Mesodermal cell (in vitro differentiated cells): ENCODE results near the gene CCDC134. TPM values are rescaled to one million over a fixed set of nuclear protein-coding genes. Genes with fewer than 3 reads are reported as not detected.

Source experiments
- H3K27ac ChIP-seq: 2 replicates; pipeline ENCODE4 v1.7.0; 2013; ENCODE audit warnings: mild to moderate bottlenecking, low read depth, low read length, moderate library complexity; ENCODE audit not compliant: severe bottlenecking
- H3K36me3 ChIP-seq: 2 replicates; pipeline ENCODE4 v1.7.1; 2013; ENCODE audit warnings: mild to moderate bottlenecking, low read length, moderate library complexity; ENCODE audit not compliant: control insufficient read depth, insufficient read depth
- H3K4me1 ChIP-seq: one replicate; pipeline ENCODE4 v1.7.1; 2013; ENCODE audit warnings: mild to moderate bottlenecking, low read length; ENCODE audit not compliant: insufficient read depth, control insufficient read depth, poor library complexity, severe bottlenecking
- H3K4me3 ChIP-seq: 2 replicates; pipeline ENCODE4 v1.7.0; 2013; ENCODE audit warnings: low read length, control low read depth, mild to moderate bottlenecking; ENCODE audit not compliant: insufficient read depth, poor library complexity, severe bottlenecking; ENCODE audit errors: extremely low read depth
- H3K9me3 ChIP-seq: 2 replicates; pipeline ENCODE4 v1.7.1; 2013; ENCODE audit warnings: mild to moderate bottlenecking, low read length, moderate library complexity; ENCODE audit not compliant: control insufficient read depth
- WGBS, 2 experiments: methylation state at CpG; one replicate each; pipeline ENCODE4 v1.1.5; 2013; ENCODE audit warnings: missing lambda C conversion rate in 2 of 2; ENCODE audit not compliant: insufficient coverage in 2 of 2; 5-methylcytosine and 5-hydroxymethylcytosine counted together
- polyA plus RNA-seq, 2 experiments: library from polyadenylated mRNA; stranded (reverse); fragments of 50-300 nt; gene quantifications; one replicate each; pipeline ENCODE4 v1.2.3, GENCODE V29; 2013

Gene CCDC134
- 6.0 TPM for polyA plus RNA-seq (2013, experiment 1 of 2)
- 4.7 TPM for polyA plus RNA-seq (2013, experiment 2 of 2)

DNA sequence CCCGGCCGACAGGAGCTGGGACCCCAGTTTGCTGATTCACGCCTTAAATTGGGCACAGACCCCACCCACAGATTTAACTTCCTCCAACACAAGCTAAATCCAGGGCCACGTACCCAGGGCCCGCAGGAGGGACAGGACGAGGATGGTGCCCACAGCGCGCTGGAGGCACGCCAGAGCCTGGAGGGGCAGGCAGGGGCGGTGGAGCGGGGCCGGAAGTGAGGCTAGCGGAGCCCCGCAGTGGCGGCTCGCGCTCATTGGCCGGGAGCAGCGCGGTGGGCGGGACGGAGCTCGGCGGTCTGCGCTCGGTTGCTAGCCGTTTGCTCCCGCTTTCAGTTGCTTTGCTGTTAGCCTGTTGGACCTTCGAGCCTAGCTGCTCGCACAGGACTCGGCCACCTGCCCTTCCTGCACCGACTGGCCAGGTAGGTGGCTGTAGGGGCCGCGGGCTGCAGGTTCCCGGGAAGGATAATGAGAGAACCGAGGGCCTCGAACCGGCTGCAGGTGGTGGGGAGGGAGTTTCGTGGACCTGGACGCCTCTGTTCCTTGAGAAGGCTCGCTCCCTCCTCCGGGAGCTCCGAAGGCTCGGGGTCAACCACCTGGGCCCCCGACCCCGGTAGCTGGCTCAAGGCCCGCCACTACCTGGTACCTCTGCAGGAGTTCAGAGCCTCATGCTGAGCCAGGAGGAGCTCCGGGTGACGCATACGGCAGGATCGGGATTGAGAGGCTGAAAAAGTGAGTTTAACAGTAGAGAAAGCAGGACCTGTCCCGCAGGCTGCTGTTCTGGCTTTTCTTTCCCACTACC, at the start of gene CCDC134:
Gene CCDC134 (plus strand): TSS at position 332 of the 799 bp plus-strand sequence. CDS start 8,212 bp downstream, outside the sequence.
- WGBS, 2 experiments = 1 to 2% methylated on average over 40 to 49 of the region's 52 CpGs
- H3K9me3 ChIP-seq = no peaks in the 10 kb centered on the region
- H3K4me3 ChIP-seq = peak within 1 kb of the TSS; percentile 75
- H3K36me3 ChIP-seq = peaks cover 5% of the 10 kb centered on the region
- H3K4me1 ChIP-seq = no peaks in the 10 kb centered on the region
- peak within 1 kb of the TSS; percentile 55 for H3K27ac ChIP-seq

GRCh38 chr22:41752011-41752970, 48.2 kb upstream of the CCDC134 start:
- no peaks in the 10 kb centered on the region for H3K4me1 ChIP-seq
- WGBS, 2 experiments = 92 to 100% methylated on average over 2 of the region's 5 CpGs
- no peaks in the 10 kb centered on the region for H3K9me3 ChIP-seq
- no peaks in the 10 kb centered on the region for H3K36me3 ChIP-seq
- no peak overlapping the region for H3K27ac ChIP-seq
- H3K4me3 ChIP-seq = no peak overlapping the region

- Histone ChIP-seq H3K4me3 (no peak overlapping the region), H3K27ac (no peak overlapping the region), H3K9me3 (no peaks in the 10 kb centered on the region), H3K4me1 (no peaks in the 10 kb centered on the region), H3K36me3 (no peaks in the 10 kb centered on the region)
- 0 to 50% methylated on average over 1 to 2 of the region's 2 CpGs for WGBS, 2 experiments
Measured at GRCh38 chr22:41753984-41754383, 46.5 kb upstream of the CCDC134 start.

DNA sequence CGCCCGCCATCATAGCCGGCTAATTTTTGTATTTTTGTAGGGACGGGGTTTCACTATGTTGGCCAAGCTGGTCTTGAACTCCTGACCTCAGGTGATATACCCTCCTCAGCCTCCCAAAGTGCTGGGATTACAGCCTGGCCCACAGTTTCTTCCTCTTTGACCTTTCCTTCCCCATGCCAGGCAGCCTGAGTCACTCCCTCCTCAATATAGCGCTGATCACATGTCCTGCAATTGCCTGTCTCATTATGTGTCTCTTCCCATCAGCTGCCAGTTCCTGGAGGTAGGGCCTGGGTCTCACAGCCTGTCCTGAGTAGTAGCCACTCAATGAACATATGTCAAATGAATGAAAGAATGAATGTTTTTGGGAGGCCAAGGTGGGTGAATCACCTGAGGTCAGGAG, 43.0 kb upstream of the CCDC134 start:
- Histone ChIP-seq H3K4me3 (no peak overlapping the region), H3K9me3 (no peaks in the 10 kb centered on the region), H3K27ac (no peak overlapping the region), H3K36me3 (no peaks in the 10 kb centered on the region), H3K4me1 (no peaks in the 10 kb centered on the region)
- 85 to 100% methylated on average over 2 to 5 of the region's 5 CpGs for WGBS, 2 experiments

GRCh38 chr22:41758231-41758630, 42.2 kb upstream of the CCDC134 start:
- 83% methylated on average over 2 of the region's 2 CpGs; no CpG with 5 or more reads in 1 of the 2 experiments for WGBS, 2 experiments
- Histone ChIP-seq H3K36me3 (no peaks in the 10 kb centered on the region), H3K4me1 (no peaks in the 10 kb centered on the region), H3K27ac (no peak overlapping the region), H3K4me3 (no peak overlapping the region), H3K9me3 (no peaks in the 10 kb centered on the region)

GRCh38 chr22:41762980-41763779, 37.3 kb upstream of the CCDC134 start:
- Histone ChIP-seq H3K27ac (no peak overlapping the region), H3K9me3 (no peaks in the 10 kb centered on the region), H3K36me3 (no peaks in the 10 kb centered on the region), H3K4me1 (peaks cover 3% of the 10 kb centered on the region), H3K4me3 (no peak overlapping the region)
- 59 to 86% methylated on average over 5 to 11 of the region's 14 CpGs for WGBS, 2 experiments

DNA sequence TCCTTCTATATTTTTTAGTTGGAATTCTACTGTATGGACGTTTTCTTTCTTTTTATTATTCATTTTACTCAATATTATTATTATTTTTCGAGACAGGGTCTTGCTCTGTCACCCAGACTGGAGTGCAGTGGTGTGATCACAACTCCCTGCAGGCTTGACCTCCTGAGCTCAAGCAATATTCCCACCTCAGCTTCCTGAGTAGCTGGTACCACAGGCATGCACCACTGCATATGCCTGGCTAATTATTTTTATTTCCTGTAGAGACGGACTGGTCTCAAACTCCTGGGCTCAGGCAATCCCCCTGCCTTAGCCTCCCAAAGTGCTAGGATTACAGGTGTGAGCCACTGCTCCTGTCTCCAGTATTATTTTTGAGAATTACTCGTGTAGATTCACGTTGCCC, 34.0 kb upstream of the CCDC134 start:
- H3K4me1 ChIP-seq = peaks cover 4% of the 10 kb centered on the region
- no peaks in the 10 kb centered on the region for H3K36me3 ChIP-seq
- H3K9me3 ChIP-seq = no peaks in the 10 kb centered on the region
- 93 to 100% methylated on average over 2 to 3 of the region's 5 CpGs for WGBS, 2 experiments
- no peak overlapping the region for H3K4me3 ChIP-seq
- H3K27ac ChIP-seq = no peak overlapping the region

- peak overlapping the region; percentile 33 for H3K27ac ChIP-seq
- H3K9me3 ChIP-seq = no peaks in the 10 kb centered on the region
- no peaks in the 10 kb centered on the region for H3K36me3 ChIP-seq
- WGBS, 2 experiments = no CpG with 5 or more reads among the region's 2 CpGs
- H3K4me1 ChIP-seq = peaks cover 4% of the 10 kb centered on the region
- H3K4me3 ChIP-seq = no peak overlapping the region
Measured at GRCh38 chr22:41768430-41768829, 32.0 kb upstream of the CCDC134 start.

GRCh38 chr22:41770715-41771468, 29.6 kb upstream of the CCDC134 start:
- 88 to 93% methylated on average over 2 of the region's 5 CpGs for whole genome bisulfite sequencing, 2 experiments
- Histone ChIP-seq H3K36me3 (no peaks in the 10 kb centered on the region), H3K4me1 (peaks cover 5% of the 10 kb centered on the region), H3K9me3 (no peaks in the 10 kb centered on the region), H3K4me3 (no peak overlapping the region), H3K27ac (no peak overlapping the region)
